Sigmoid colon (tissue), 4 donors: ENCODE results near the gene MCRS1.

Source experiments
- CTCF ChIP-seq, 4 experiments: fragments of 450-650 bp in 3 of 4; fragments of 200-600 bp in 1 of 4; IDR thresholded peaks; one replicate each; pipeline ENCODE4 v1.5.1; 2016 to 2019; ENCODE audit warnings: antibody characterized with exemption in 4 of 4, mild to moderate bottlenecking in 3 of 4, moderate library complexity in 2 of 4
- EP300 ChIP-seq, 4 donors: sonication (generic); formaldehyde crosslinking; IDR thresholded peaks; one replicate each; pipeline ENCODE4 v1.6.1; 2017; ENCODE audit warnings: antibody characterized with exemption in 4 of 4
- POLR2A ChIP-seq, 2 donors: fragments of 450-650 bp; IDR thresholded peaks; one replicate each; pipeline ENCODE4 v1.6.1; 2016; ENCODE audit warnings: antibody characterized with exemption in 2 of 2, mild to moderate bottlenecking in 2 of 2, moderate library complexity in 2 of 2
- POLR2AphosphoS5 ChIP-seq, 4 donors: sonication (generic); formaldehyde crosslinking; IDR thresholded peaks; one replicate each; pipeline ENCODE4 v1.6.1; 2017; ENCODE audit warnings: antibody characterized with exemption in 4 of 4

- TF ChIP-seq CTCF (IDR thresholded peaks at IDR 0.05) = no peak
- TF ChIP-seq POLR2A (IDR thresholded peaks at IDR 0.05) = no peak
- no peak for TF ChIP-seq POLR2AphosphoS5 (IDR thresholded peaks at IDR 0.05)
- TF ChIP-seq EP300 (IDR thresholded peaks at IDR 0.05) = no peak
Observed at GRCh38 chr12:49557187-49557916, 10.6 kb downstream of the MCRS1 start.
